Sigmoid colon (tissue), 7 donors: ENCODE results near the gene TSHZ1. TPM values are rescaled to one million over a fixed set of nuclear protein-coding genes. Genes with fewer than 3 reads are reported as not detected.

Source experiments
- DNase-seq: peaks from one replicate; pipeline ENCODE4 v3.0.0-alpha.2; 2019
- H3K27ac ChIP-seq, 4 donors: fragments of 200-600 bp; sonication (generic); one replicate each; pipeline ENCODE4 v1.5.1; 2016 to 2019; ENCODE audit warnings: mild to moderate bottlenecking in 1 of 4
- H3K27me3 ChIP-seq, 3 donors: fragments of 200-600 bp; sonication (generic); one replicate each; pipeline ENCODE4 v1.5.1; 2019; ENCODE audit warnings: mild to moderate bottlenecking in 1 of 3
- H3K36me3 ChIP-seq, 4 donors: fragments of 200-600 bp; sonication (generic); one replicate each; pipeline ENCODE4 v1.5.1; 2016 to 2019
- H3K4me1 ChIP-seq, 4 donors: fragments of 200-600 bp; sonication (generic); one replicate each; pipeline ENCODE4 v1.5.1; 2017 to 2019
- H3K4me3 ChIP-seq, 4 donors: fragments of 200-600 bp; sonication (generic); one replicate each; pipeline ENCODE4 v1.5.1; 2017 to 2019; ENCODE audit warnings: mild to moderate bottlenecking in 2 of 4, moderate library complexity in 1 of 4
- H3K9me3 ChIP-seq, 4 donors: fragments of 200-600 bp in 3 of 4; sonication (generic) in 3 of 4; one replicate each; pipeline versions ENCODE4 v1.5.1 to v1.6.1; 2013 to 2019
- EP300 ChIP-seq, 4 donors: sonication (generic); formaldehyde crosslinking; IDR thresholded peaks; one replicate each; pipeline ENCODE4 v1.6.1; 2017; ENCODE audit warnings: antibody characterized with exemption in 4 of 4
- POLR2A ChIP-seq, 2 donors: fragments of 450-650 bp; IDR thresholded peaks; one replicate each; pipeline ENCODE4 v1.6.1; 2016; ENCODE audit warnings: antibody characterized with exemption in 2 of 2, mild to moderate bottlenecking in 2 of 2, moderate library complexity in 2 of 2
- POLR2AphosphoS5 ChIP-seq, 4 donors: sonication (generic); formaldehyde crosslinking; IDR thresholded peaks; one replicate each; pipeline ENCODE4 v1.6.1; 2017; ENCODE audit warnings: antibody characterized with exemption in 4 of 4
- WGBS, 2 donors: extraction: QIAGEN DNeasy Blood & Tissue Kit; methylation state at CpG; one replicate each; pipeline ENCODE4 v1.1.7; 2013; 5-methylcytosine and 5-hydroxymethylcytosine counted together
- intact Hi-C: fragments of 100-400 bp; cut with DNase I; formaldehyde crosslinking; loops from one replicate; pipeline ENCODE4 v1.15.1; 2023
- polyA plus RNA-seq, 3 donors: library from polyadenylated mRNA; stranded (reverse); fragments of 200-250 nt; gene quantifications; one replicate each; pipeline ENCODE4 v1.2.3, GENCODE V29; 2013
- total RNA-seq, 4 donors: library from RNA; depleted of rRNA; stranded (reverse); fragments of >200 nt; gene quantifications; one replicate each; pipeline ENCODE4 v1.1.0, GENCODE V29; 2016
- TF ChIP-seq, protein P1 (sequence below), 4 experiments: fragments of 450-650 bp in 3 of 4; fragments of 200-600 bp in 1 of 4; IDR thresholded peaks; one replicate each; pipeline ENCODE4 v1.5.1; 2016 to 2019; ENCODE audit warnings: antibody characterized with exemption in 4 of 4, mild to moderate bottlenecking in 3 of 4, moderate library complexity in 2 of 4
- donor health status: healthy with polysubstance abuse.
- donor health status: Bipolar disorder and iron deficiency.
- donor health status: healthy.

TSHZ1 gene
- total and polyA plus RNA-seq, 7 donors = 7.8 to 29.4 (median 23.0) TPM

DNA sequence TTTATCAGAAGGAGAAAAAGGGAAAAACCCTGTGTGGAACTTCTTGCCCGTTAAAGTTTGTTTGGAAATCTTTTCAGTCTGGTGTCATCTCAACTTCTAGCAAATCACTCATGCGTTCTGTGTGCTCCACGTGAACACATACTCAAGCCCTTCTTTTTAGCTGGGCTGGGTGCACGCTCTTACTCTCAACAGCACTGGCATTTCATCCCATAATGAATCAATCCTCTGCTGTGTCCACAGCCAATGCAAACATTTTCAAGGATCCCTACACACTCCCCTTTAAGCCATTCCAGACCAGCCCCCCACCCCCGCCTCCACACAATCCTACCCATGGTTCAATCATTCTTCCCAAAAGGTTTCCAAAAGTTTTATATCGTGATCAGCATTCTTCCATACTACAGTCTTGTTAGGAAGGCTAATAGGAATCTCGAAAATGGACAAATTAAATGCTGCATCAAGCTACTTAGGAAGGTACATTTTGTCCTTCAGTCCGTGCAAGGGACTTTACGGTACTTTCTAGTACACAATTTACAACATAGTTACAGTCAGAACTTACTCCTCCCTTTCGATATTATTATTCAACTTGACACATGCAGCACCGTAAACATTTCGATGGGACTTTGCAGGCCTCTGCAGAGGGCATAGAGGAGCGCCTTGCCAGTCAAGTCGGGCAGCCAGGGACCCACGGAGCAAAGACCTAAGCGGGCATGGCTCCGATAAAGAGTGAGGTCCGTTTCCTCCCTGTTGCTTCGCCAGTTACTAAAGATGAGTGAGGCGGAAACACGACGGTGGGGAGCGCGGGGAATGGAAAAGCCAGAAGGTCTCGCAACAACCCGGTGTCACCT lies 3.1 kb upstream of the TSHZ1 start:
- intact Hi-C loops = loop anchor here (2.0 to 10.0 kb wide), 6 partner anchors 39 to 610 kb away; partner anchors contain the start of gene ZNF407
- WGBS, 2 donors = 2 to 15% methylated on average over 26 of the region's 26 CpGs
- H3K4me1 ChIP-seq = peaks cover 0 to 62% (median 45%) of the 10 kb centered on the region in 4 donors
- no peaks in the 10 kb centered on the region for H3K27me3 ChIP-seq
- H3K27ac ChIP-seq = peak overlapping the region; percentile 98 to 99 (median 98)
- no peak for DNase-seq
- no peaks in the 10 kb centered on the region for H3K9me3 ChIP-seq
- TF ChIP-seq POLR2A (IDR thresholded peaks at IDR 0.05) = no peak
- TF ChIP-seq EP300 (IDR thresholded peaks at IDR 0.05) = peak in 1 of 4 donors; percentile 10
- peak overlapping the region; percentile 72 to 100 (median 86) for H3K4me3 ChIP-seq
- H3K36me3 ChIP-seq = no peaks in the 10 kb centered on the region

DNA sequence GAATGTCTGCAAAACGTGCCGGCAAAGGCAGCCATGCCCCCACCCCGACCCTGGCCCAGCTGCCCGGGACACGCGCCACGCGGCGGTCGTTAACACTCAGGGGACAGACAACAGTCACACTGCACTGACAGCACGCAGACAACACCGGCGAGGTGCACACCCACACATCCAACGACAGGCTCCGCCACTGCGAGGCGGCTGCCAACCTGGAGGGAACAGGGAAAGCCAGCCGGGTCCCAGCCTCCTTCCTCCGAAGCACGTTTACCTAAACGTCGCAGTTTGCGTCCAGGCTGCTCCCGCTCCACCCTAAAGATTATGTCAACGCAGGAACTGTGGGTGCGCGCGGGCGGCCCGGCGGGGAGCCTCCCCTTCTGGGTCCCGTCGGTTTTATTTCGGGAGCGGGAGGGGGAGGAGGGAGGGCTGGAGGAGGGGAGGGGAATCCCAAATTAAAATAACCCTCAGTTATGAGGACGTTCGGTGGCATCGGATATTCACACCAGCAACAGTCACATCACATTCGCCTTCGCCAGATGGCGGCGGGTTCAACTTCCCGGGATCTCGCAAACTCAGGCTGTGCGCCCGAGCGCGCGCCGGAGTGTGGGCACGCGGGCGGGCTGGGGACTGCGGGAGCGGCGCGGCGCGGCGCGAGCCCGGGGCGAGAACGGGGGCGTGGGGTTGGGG lies 2.3 kb upstream of the TSHZ1 start:
- Histone ChIP-seq H3K27me3 (no peaks in the 10 kb centered on the region), H3K36me3 (no peaks in the 10 kb centered on the region), H3K4me1 (peaks cover 0 to 63% (median 42%) of the 10 kb centered on the region in 4 donors), H3K27ac (peak overlapping the region; percentile 98 to 99 (median 98)), H3K9me3 (no peaks in the 10 kb centered on the region), H3K4me3 (peak overlapping the region; percentile 72 to 100 (median 86))
- peak; percentile 13 to 65 (median 46) for TF ChIP-seq POLR2AphosphoS5 (IDR thresholded peaks at IDR 0.05)
- TF ChIP-seq POLR2A (IDR thresholded peaks at IDR 0.05) = peak in 1 of 2 donors; percentile 10
- no peak for TF ChIP-seq EP300 (IDR thresholded peaks at IDR 0.05)
- DNase-seq = peak; percentile 82
- 0% methylated on average over 65 of the region's 65 CpGs for WGBS, 2 donors
- intact Hi-C loops = loop anchor here (2.0 to 10.0 kb wide), 6 partner anchors 39 to 611 kb away; partner anchors contain the start of gene ZNF407

DNA sequence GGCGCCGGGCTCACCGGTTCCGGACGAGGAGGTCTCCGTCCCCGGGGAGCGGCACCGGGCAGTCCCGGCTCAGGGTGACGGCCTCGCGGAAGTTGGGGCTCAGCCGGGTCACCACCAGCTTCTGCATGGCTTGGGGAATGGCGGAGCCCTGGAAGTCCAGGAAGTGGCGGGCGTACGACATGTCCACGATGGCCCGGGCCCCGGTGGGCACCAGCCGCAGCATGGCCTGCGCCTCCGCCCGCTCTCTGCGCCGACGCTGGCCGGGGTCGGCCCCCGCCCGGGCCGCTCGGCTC lies 1.8 kb upstream of the TSHZ1 start:
- peaks cover 0 to 63% (median 41%) of the 10 kb centered on the region in 4 donors for H3K4me1 ChIP-seq
- intact Hi-C loops = loop anchor here (2.0 to 10.0 kb wide), 6 partner anchors 40 to 611 kb away; partner anchors contain the start of gene ZNF407
- WGBS, 2 donors = 0% methylated on average over 34 of the region's 34 CpGs

DNA sequence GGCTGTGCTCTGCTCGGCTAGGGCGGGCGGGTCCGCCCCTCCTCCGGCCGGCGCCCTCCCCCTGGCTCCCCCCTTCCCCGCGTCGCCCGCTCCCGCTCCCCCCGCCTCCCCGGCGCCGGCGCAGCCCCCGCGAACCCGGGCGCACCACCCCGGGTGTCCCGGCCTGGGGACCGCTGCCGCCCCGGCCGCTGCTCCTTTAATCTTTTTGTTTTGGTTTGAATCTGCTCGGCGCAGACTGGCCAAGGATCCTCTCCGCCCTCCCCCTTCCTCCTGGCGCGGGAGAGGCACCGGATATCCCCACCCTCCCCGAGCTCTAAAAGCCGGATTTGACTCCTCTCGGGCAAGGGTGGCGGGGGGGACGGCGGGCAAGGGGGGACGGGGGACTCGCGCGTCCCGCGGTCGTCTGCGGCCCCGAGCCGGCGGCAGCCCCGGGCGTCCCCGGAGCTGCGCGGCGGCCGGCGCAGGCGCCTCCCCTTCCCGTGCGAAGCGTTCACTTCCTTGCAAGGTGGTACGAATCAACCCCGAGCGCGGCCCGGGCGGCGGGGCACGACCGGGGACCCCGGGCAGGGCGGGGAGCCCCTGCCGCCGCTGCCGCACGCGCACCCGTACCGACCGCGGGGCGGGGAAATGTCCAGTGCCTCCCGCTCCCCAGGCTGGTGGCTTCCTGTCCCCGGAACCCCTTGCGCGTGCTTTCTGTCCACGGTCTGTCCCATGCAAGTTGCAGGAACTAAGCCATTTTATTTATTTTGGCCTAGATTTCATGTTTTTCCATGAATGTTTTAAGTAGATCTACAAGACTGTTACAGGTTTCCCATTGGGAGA lies 1.3 kb upstream of the TSHZ1 start, which contains the start of gene PTGR3:
TSS of gene PTGR3 (minus strand) at position 11 of the 822 bp plus-strand sequence. CDS start 81 bp downstream, outside the sequence.
- H3K27ac ChIP-seq = peak within 1 kb of the TSS; percentile 98 to 99 (median 98)
- H3K9me3 ChIP-seq = no peaks in the 10 kb centered on the region
- H3K4me1 ChIP-seq = peaks cover 0 to 62% (median 42%) of the 10 kb centered on the region in 4 donors
- DNase-seq = peak; percentile 94
- H3K36me3 ChIP-seq = no peaks in the 10 kb centered on the region
- intact Hi-C loops = loop anchor here (2.0 to 10.0 kb wide), 6 partner anchors 41 to 612 kb away; partner anchors contain the start of gene ZNF407
- no peak for TF ChIP-seq POLR2A (IDR thresholded peaks at IDR 0.05)
- TF ChIP-seq POLR2AphosphoS5 (IDR thresholded peaks at IDR 0.05) = peak; percentile 35 to 77 (median 60)
- no peaks in the 10 kb centered on the region for H3K27me3 ChIP-seq
- 1% methylated on average over 88 of the region's 88 CpGs for WGBS, 2 donors
- H3K4me3 ChIP-seq = peak within 1 kb of the TSS; percentile 72 to 100 (median 86)

More for the DNA sequence above, 1.8 kb upstream of the TSHZ1 start:
- H3K36me3 ChIP-seq = no peaks in the 10 kb centered on the region
- peak; percentile 77 for DNase-seq
- H3K27ac ChIP-seq = peak overlapping the region; percentile 98 to 99 (median 98)
- TF ChIP-seq EP300 (IDR thresholded peaks at IDR 0.05) (no peak), POLR2AphosphoS5 (IDR thresholded peaks at IDR 0.05) (peak in 1 of 4 donors; percentile 73), POLR2A (IDR thresholded peaks at IDR 0.05) (no peak)
- TF ChIP-seq, protein P1, sequence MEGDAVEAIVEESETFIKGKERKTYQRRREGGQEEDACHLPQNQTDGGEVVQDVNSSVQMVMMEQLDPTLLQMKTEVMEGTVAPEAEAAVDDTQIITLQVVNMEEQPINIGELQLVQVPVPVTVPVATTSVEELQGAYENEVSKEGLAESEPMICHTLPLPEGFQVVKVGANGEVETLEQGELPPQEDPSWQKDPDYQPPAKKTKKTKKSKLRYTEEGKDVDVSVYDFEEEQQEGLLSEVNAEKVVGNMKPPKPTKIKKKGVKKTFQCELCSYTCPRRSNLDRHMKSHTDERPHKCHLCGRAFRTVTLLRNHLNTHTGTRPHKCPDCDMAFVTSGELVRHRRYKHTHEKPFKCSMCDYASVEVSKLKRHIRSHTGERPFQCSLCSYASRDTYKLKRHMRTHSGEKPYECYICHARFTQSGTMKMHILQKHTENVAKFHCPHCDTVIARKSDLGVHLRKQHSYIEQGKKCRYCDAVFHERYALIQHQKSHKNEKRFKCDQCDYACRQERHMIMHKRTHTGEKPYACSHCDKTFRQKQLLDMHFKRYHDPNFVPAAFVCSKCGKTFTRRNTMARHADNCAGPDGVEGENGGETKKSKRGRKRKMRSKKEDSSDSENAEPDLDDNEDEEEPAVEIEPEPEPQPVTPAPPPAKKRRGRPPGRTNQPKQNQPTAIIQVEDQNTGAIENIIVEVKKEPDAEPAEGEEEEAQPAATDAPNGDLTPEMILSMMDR (IDR thresholded peaks at IDR 0.05) = no peak
- no peaks in the 10 kb centered on the region for H3K27me3 ChIP-seq
- H3K4me3 ChIP-seq = peak overlapping the region; percentile 72 to 100 (median 86)
- no peaks in the 10 kb centered on the region for H3K9me3 ChIP-seq

DNA sequence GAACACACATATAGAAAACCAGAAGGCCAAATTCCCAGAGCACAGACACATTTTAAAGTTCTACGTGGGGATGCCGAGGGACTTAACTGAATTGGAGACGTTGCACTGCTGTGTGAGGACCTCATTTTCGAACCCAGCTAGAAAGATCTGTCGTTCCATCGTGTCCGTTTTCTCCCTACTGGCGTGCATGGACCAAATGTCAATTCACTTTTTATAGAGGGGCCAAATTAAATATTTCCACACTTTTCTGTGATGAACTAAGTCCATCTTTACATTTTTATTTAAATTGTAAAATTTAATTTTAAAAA lies 692 bp upstream of the TSHZ1 start:
- no peaks in the 10 kb centered on the region for H3K9me3 ChIP-seq
- peak overlapping the region; percentile 72 to 100 (median 86) for H3K4me3 ChIP-seq
- 1% methylated on average over 8 of the region's 8 CpGs for WGBS, 2 donors
- intact Hi-C loops = loop anchor here (2.0 to 10.0 kb wide), 9 partner anchors 37 to 1142 kb away; partner anchors contain the start of gene ZNF407
- no peaks in the 10 kb centered on the region for H3K27me3 ChIP-seq
- TF ChIP-seq, protein P1 (IDR thresholded peaks at IDR 0.05) = no peak
- TF ChIP-seq EP300 (IDR thresholded peaks at IDR 0.05) = no peak
- DNase-seq = no peak
- no peaks in the 10 kb centered on the region for H3K36me3 ChIP-seq
- peak overlapping the region; percentile 98 to 99 (median 98) for H3K27ac ChIP-seq
- peaks cover 0 to 58% (median 45%) of the 10 kb centered on the region in 4 donors for H3K4me1 ChIP-seq
